ENCODE measurements around the gene ZBTB37.

DNA sequence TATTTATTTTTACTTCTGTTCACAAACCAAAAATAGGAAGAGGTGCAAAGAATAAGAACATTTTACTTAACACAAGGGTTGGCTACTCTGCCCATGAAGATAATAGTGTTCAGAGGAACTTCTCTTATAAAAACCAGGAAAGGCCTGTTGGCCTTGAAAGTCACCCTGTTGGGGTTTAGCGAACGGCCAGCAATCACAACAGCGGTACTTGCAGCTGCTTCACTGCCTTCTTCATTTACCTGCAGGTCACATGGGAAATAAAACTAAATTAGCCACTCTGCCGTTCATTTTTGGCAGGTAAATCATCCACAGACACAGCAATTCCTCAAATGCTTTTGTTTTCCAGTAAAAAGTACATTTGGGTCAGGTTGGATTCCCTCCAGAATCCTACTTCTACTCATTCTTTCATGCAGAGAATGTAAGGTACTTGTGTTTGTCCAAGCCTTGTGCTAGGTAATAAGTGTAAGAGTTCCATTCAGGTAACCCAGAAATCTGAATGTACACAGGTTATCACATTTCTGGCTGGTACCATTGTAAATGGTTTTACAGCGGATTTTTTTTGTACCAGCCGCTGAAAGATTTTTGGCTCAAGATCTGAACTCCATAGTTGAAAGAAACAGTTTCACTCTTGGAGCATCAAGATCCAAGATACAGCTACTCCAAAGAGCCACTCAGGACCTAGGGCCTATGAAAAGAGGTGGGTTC is 35.8 kb downstream of the ZBTB37 start:
- TF ChIP-seq, protein P1, sequence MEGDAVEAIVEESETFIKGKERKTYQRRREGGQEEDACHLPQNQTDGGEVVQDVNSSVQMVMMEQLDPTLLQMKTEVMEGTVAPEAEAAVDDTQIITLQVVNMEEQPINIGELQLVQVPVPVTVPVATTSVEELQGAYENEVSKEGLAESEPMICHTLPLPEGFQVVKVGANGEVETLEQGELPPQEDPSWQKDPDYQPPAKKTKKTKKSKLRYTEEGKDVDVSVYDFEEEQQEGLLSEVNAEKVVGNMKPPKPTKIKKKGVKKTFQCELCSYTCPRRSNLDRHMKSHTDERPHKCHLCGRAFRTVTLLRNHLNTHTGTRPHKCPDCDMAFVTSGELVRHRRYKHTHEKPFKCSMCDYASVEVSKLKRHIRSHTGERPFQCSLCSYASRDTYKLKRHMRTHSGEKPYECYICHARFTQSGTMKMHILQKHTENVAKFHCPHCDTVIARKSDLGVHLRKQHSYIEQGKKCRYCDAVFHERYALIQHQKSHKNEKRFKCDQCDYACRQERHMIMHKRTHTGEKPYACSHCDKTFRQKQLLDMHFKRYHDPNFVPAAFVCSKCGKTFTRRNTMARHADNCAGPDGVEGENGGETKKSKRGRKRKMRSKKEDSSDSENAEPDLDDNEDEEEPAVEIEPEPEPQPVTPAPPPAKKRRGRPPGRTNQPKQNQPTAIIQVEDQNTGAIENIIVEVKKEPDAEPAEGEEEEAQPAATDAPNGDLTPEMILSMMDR (IDR thresholded peaks at IDR 0.05; ENCODE audit: low read length), result no peak
- TF ChIP-seq EZH2 (IDR thresholded peaks at IDR 0.05; ENCODE audit: borderline replicate concordance, low read length), result no peak

Data from OCI-LY1 (cell line).